Neural crest cell (in vitro differentiated cells): Measurements from ENCODE around the gene LILRA6. TPM values are rescaled to one million over a fixed set of nuclear protein-coding genes. Genes with fewer than 3 reads are reported as not detected.
"Not testable (repeated sequence)": the region's sequence is repeated elsewhere in the genome, so short reads cannot be mapped to it uniquely, and the experiment has no call there.

Experiments
- DNase-seq: peaks from one replicate; pipeline ENCODE4 v3.0.0; 2021; ENCODE audit warnings: low read depth, mixed read lengths, low spot score
- H3K27ac Mint-ChIP-seq: one replicate; pipeline ENCODE4 v1.8.0; 2021; ENCODE audit warnings: mild to moderate bottlenecking, mixed read lengths; ENCODE audit not compliant: unreplicated experiment
- H3K27me3 Mint-ChIP-seq: 2 replicates; pipeline ENCODE4 v1.8.0; 2021; ENCODE audit warnings: low read depth, mild to moderate bottlenecking, mixed read lengths
- H3K36me3 Mint-ChIP-seq: 2 replicates; pipeline ENCODE4 v1.8.0; 2021; ENCODE audit warnings: low read depth, mild to moderate bottlenecking, mixed read lengths
- H3K4me1 Mint-ChIP-seq: 2 replicates; pipeline ENCODE4 v1.8.0; 2021; ENCODE audit warnings: mixed read lengths
- H3K4me3 Mint-ChIP-seq: one replicate; pipeline ENCODE4 v1.8.0; 2021; ENCODE audit warnings: mild to moderate bottlenecking, mixed read lengths
- H3K9me3 Mint-ChIP-seq: 2 replicates; pipeline ENCODE4 v1.8.0; 2021; ENCODE audit warnings: mixed read lengths
- CTCF ChIP-seq: fragments of 200-600 bp; sonication (generic); conservative IDR thresholded peaks from 2 replicates; pipeline ENCODE4 v1.5.0; 2021; ENCODE audit warnings: antibody characterized with exemption, mild to moderate bottlenecking
- total RNA-seq: library from RNA; stranded (reverse); gene quantifications from 2 replicates; pipeline ENCODE4 v1.2.1, GENCODE V29; 2021

LILRA6 gene
- total RNA-seq, 1 donor from 2014 or later = not detected

DNA sequence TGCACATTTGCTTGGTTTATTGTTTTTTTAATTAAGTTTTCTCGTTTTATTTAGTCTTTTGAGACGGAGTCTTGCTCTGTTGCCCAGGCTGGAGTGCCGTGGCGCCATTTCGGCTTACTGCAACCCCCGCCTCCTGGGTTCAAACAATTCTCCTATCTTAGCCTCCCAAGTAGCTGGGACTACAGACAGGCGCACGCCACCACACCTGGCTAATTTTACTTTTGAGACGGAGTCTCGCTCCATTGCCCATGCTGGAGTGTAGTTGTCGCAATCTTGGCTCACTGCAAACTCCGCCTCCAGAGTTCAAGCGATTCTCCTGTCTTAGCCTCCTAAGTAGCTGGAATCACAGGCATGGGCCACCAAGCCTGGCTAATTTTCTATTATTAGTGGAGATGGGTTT, 40.6 kb downstream of the LILRA6 start:
- Mint-ChIP-seq H3K9me3 (no peaks in the 10 kb centered on the region), H3K4me1 (peaks cover 54% of the 10 kb centered on the region), H3K27me3 (peaks cover 5% of the 10 kb centered on the region), H3K36me3 (peaks cover 39% of the 10 kb centered on the region), H3K4me3 (peak overlapping the region; percentile 99), H3K27ac (no peak overlapping the region)
- no peak for DNase-seq
- no peak for TF ChIP-seq CTCF

DNA sequence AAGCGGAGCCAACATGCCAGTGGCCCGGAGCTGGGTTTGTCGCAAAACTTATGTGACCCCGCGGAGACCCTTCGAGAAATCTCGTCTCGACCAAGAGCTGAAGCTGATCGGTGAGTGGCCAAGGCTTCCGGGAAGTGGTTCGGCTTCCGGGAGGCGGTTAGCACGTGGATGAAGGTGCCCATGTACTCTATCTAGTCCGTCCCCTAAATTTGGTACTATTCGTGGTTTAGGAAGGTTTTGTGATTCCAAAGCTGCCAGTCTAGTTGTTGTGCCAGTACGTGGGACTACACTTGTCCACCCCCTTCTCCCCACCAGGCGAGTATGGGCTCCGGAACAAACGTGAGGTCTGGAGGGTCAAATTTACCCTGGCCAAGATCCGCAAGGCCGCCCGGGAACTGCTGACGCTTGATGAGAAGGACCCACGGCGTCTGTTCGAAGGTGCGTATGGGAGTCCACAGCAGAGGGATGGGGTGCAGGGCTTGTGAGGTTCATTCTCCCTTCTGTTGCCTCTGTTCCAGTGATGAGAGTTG, 41.4 kb downstream of the LILRA6 start:
- no peak for TF ChIP-seq CTCF
- no peaks in the 10 kb centered on the region for H3K9me3 Mint-ChIP-seq
- peaks cover 36% of the 10 kb centered on the region for H3K36me3 Mint-ChIP-seq
- peak overlapping the region; percentile 99 for H3K4me3 Mint-ChIP-seq
- peaks cover 54% of the 10 kb centered on the region for H3K4me1 Mint-ChIP-seq
- DNase-seq = no peak
- H3K27me3 Mint-ChIP-seq = peaks cover 5% of the 10 kb centered on the region
- peak overlapping the region; percentile 100 for H3K27ac Mint-ChIP-seq

DNA sequence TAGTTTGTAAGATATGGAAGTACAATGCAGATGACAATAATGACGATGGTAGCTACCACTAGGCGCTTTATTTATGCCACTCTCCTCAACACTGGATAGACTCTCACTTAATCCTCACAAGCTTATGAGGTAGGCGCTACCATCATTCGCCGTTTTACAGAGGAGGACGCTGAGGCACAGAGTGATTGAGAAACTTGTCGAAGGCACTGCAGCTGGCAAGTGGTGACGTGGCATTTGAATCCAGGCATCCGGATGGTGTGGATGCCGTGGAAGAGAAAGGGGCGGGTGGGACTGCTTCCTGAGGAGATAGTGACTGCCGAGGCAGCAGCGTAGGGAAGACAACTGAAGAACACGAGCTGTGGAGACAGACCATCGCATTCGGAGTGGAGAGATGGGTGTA, 43.2 kb downstream of the LILRA6 start:
- TF ChIP-seq CTCF = no peak
- Mint-ChIP-seq H3K27me3 (peaks cover 5% of the 10 kb centered on the region), H3K9me3 (no peaks in the 10 kb centered on the region), H3K27ac (peak overlapping the region; percentile 9), H3K4me3 (peak overlapping the region; percentile 81), H3K4me1 (peaks cover 41% of the 10 kb centered on the region), H3K36me3 (peaks cover 31% of the 10 kb centered on the region)
- no peak for DNase-seq

DNA sequence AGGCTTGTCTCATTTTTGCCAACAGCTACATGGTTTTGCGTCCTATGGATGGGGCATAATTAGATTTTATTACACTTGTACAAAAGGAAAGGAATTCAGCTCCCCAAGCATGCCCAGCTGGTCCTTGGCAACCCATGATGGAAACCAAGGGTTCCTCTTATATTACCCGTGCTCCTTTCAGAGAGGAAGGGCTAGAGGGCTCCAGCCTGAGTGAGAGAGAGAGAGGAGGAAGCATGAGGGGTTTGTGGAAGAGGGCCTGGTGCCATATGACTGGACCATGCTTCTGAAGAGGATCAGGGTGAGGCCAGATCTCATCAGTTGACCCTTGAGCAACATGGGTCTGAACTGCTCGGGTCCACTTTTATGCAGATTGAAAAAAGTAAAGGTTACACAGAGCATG, 45.5 kb downstream of the LILRA6 start:
- peaks cover 5% of the 10 kb centered on the region for H3K27me3 Mint-ChIP-seq
- no peak for TF ChIP-seq CTCF
- H3K9me3 Mint-ChIP-seq = no peaks in the 10 kb centered on the region
- H3K4me1 Mint-ChIP-seq = peaks cover 31% of the 10 kb centered on the region
- peak overlapping the region; percentile 59 for H3K4me3 Mint-ChIP-seq
- peaks cover 17% of the 10 kb centered on the region for H3K36me3 Mint-ChIP-seq
- no peak overlapping the region for H3K27ac Mint-ChIP-seq
- no peak for DNase-seq

GRCh38 chr19:54196536-54196935, 46.1 kb downstream of the LILRA6 start:
- H3K4me3 Mint-ChIP-seq = peak overlapping the region; percentile 49
- no peaks in the 10 kb centered on the region for H3K9me3 Mint-ChIP-seq
- H3K27ac Mint-ChIP-seq = no peak overlapping the region
- no peak for DNase-seq
- H3K36me3 Mint-ChIP-seq = peaks cover 13% of the 10 kb centered on the region
- peaks cover 31% of the 10 kb centered on the region for H3K4me1 Mint-ChIP-seq
- peaks cover 5% of the 10 kb centered on the region for H3K27me3 Mint-ChIP-seq
- no peak for TF ChIP-seq CTCF

DNA sequence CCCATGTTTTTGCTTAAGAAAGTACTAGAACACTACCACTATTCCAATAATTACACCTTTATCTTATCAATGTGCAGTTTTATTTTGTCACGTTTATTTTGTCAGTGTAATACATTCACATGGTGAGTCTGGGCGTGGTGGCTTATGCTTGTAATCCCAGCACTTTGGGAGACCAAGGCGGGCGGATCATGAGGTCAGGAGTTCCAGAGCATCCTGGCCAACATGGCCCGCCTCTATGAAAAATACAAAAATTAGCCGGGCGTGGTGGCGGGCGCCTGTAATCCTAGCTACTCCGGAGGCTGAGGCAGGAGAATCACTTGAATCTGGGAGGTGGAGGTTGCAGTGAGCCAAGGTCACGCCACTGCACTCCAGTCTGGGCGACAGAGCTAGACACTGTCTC, 48.1 kb downstream of the LILRA6 start:
- Mint-ChIP-seq H3K4me3 (peak overlapping the region; percentile 71), H3K4me1 (peaks cover 30% of the 10 kb centered on the region)
- H3K36me3 Mint-ChIP-seq, H3K9me3 Mint-ChIP-seq, H3K27me3 Mint-ChIP-seq, H3K27ac Mint-ChIP-seq, DNase-seq: not testable (repeated sequence)
